Adrenal gland (tissue), 5 donors: ENCODE measurements around the gene PANX2.

Source experiments
- POLR2A ChIP-seq, 2 donors: fragments of 450-650 bp; IDR thresholded peaks; one replicate each; pipeline ENCODE4 v1.6.1; 2017; ENCODE audit warnings: antibody characterized with exemption in 2 of 2, mild to moderate bottlenecking in 2 of 2, moderate library complexity in 1 of 2
- TF ChIP-seq, protein P1 (sequence below), 6 experiments: fragments of 450-650 bp in 4 of 6; fragments of 200-600 bp in 2 of 6; sonication (generic) in 1 of 6; IDR thresholded peaks; 1 replicate in 5 of 6; 2 replicates in 1 of 6; pipeline versions ENCODE4 v1.5.1 to v1.8.0; 2016 to 2021; ENCODE audit warnings: antibody characterized with exemption in 6 of 6, mild to moderate bottlenecking in 2 of 6, moderate library complexity in 1 of 6
- donor health status: DM: no; HTN: no; CAD: no.

DNA sequence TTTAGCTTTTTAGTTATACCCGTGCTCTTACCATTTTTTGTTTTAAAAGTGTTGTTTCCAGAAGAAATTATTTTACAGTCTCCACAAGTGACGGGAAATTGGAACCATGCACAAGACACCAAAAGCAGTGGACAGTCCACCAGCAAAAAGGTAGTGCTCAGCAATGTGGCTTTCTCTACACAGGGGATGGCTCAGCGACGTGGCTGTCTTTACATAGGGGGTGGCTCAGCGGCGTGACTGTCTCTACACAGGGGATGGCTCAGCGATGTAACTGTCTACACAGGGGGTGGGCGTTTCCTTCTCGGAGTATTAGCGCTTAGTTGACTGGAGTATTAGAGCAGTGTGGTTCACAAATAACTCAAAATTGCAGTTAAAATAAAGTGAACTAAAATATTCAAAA is 36.0 kb upstream of the PANX2 start:
- TF ChIP-seq, protein P1, sequence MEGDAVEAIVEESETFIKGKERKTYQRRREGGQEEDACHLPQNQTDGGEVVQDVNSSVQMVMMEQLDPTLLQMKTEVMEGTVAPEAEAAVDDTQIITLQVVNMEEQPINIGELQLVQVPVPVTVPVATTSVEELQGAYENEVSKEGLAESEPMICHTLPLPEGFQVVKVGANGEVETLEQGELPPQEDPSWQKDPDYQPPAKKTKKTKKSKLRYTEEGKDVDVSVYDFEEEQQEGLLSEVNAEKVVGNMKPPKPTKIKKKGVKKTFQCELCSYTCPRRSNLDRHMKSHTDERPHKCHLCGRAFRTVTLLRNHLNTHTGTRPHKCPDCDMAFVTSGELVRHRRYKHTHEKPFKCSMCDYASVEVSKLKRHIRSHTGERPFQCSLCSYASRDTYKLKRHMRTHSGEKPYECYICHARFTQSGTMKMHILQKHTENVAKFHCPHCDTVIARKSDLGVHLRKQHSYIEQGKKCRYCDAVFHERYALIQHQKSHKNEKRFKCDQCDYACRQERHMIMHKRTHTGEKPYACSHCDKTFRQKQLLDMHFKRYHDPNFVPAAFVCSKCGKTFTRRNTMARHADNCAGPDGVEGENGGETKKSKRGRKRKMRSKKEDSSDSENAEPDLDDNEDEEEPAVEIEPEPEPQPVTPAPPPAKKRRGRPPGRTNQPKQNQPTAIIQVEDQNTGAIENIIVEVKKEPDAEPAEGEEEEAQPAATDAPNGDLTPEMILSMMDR (IDR thresholded peaks at IDR 0.05), result no peak
- no peak for TF ChIP-seq POLR2A (IDR thresholded peaks at IDR 0.05)
